Left forelimb (tissue), 1 donor: Measurements from ENCODE around the gene MPV17.
"Not testable (repeated sequence)": the region's sequence is repeated elsewhere in the genome, so short reads cannot be mapped to it uniquely, and the experiment has no call there.

Experiments
- DNase-seq: peaks from one replicate; pipeline ENCODE4 v3.0.0-alpha.2; 2018; ENCODE audit warnings: low spot score

MPV17 gene

DNA sequence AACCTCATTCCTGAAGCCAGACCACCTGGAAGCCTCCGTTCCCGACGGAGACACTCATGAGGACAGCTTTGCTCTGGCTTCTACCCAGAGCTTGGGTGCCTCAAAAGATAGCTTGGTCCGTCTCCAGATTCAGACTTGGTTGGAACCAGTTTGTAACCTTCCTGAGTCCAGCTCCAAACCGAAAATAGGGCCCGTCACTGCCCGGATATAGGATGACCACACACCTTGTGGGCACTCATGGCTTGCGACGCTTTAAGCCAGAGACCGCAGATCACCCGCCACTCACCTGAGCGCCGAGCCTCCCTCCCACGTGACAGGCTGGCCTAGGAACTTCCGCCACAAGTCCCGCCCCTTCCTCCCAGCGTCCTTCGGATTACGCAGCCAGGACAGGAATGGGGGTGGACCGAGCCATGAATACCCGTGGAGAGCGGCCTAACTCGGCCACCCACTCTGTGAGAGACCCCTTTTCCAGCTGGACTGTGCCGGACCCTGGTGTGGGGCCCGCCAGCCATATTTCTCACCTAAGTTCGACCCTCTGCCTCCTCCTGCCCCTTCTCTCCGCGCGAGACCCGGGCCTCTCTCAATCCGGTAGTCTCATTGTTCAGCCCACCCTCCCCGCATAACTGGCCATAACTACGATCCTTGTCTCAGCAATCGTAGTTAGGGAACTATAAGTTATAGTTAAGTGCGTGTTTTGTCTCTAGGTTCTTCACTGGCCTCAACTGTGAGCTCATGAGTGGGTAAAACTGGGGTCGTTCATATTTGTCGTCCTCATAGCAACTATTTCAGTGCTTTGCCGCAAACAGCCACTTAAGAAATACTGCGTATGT, at the start of gene MPV17:
Gene MPV17 (minus strand): TSS at position 332 of the 830 bp plus-strand sequence. CDS start 580 bp downstream, outside the sequence.
- peak; percentile 93 for DNase-seq

- no peak for DNase-seq
Observed at GRCh38 chr2:27370816-27371620, 48.1 kb upstream of the MPV17 start.

DNA sequence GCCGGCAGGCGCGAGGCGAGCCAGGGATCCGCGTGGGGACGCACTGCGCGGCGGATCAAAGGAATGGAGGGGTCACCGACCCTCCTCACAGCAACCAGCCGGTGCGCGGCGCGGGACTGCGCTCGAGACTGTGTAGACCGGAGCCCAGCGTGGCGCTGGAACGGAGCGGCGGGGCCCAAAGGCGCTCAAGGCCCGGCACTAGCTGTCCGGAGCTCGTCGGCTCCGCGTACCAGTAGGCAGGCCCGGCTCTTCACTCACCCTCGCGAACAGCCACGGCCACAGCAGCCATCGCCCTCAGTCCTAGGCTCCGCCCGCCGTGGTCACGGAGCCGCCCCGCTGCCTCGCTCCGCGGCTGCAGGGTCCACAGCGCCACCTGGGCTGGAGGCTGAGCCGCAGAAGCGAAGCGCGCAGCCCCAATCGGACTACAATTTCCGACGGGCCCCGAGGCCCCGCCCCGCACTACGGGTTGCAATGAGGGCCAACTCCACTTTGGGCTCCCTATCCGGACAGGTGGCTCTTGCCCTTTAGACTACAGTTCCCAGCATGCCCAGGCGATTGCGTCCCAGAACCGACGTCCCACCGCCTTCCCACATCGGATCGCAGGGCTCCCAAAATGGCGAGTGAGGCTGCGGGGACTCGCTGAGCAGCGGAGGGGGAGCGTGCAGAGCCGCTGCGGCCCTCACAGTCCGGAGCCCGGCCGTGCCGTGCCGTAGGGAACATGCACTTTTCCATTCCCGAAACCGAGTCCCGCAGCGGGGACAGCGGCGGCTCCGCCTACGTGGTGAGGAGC, 47.3 kb upstream of the MPV17 start, which contains the start of the genes EIF2B4 and SNX17:
Gene EIF2B4 (minus strand): TSS at position 313 of the 790 bp plus-strand sequence. CDS start 24 bp downstream, at position 289.
Gene SNX17 (plus strand): TSS at position 591 of the 790 bp plus-strand sequence. CDS start 128 bp downstream, at position 719.
- peak; percentile 100 for DNase-seq

DNA sequence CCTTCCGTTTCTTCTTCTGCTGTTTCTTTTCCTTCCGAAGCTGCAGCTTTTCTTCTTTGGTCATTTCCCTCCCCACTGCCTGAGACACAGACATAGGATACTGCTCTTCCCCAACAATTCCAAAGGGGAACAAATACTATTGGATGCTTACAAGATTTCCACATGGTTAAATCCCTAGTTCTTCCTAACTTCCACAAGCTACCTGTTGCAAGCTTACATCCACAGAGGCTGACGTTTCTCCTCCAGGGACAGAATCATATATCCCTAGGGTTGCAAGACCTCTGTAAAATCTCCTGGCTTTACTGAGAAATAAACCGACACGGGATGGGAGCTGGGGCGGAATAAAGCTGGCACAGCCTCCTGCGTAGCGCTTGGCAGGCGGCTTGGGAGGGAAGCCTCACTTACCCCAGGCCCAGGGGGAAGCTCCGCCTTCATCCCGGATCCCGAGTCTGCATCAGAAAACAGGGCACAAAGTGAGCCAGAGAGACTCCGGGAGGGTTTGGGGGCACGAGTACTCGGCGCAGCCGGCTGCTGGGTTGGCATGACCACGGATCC, 46.7 kb upstream of the MPV17 start:
- DNase-seq, result no peak

GRCh38 chr2:27363933-27364332, 41.0 kb upstream of the MPV17 start:
- no peak for DNase-seq

DNA sequence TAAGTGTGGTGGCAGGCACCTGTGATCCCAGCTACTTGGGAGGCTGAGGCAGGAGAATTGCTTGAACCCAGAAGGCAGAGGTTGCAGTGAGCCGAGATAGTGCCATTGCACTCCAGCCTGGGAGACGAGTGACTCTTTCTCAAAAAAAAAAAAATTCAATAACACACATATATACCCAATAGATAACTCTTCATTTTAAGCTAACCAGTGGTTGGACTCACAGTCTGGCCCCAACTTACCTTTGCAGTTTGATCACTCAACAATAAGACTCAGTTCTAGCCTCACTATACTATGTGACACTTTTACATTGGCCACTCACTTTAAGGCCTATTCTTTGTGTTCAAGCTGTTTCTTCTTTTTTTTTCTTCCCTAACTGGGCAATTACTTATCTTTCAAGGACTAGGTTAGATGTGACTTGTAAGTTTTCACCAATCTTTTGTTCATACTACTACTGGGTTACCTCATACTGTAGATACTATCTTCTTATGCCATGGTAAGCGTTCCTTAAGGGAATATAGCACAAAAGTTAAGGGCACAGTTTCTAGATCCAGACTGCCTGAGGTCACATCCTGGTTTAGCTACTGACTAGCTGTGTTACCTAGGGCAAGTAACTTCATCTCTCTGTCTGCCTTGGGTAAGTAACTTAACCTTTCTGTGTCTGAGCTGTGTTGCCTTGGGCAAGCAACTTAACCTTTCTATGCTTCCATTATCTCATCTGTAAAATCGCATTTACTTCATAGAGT, 40.0 kb upstream of the MPV17 start:
- no peak for DNase-seq

DNA sequence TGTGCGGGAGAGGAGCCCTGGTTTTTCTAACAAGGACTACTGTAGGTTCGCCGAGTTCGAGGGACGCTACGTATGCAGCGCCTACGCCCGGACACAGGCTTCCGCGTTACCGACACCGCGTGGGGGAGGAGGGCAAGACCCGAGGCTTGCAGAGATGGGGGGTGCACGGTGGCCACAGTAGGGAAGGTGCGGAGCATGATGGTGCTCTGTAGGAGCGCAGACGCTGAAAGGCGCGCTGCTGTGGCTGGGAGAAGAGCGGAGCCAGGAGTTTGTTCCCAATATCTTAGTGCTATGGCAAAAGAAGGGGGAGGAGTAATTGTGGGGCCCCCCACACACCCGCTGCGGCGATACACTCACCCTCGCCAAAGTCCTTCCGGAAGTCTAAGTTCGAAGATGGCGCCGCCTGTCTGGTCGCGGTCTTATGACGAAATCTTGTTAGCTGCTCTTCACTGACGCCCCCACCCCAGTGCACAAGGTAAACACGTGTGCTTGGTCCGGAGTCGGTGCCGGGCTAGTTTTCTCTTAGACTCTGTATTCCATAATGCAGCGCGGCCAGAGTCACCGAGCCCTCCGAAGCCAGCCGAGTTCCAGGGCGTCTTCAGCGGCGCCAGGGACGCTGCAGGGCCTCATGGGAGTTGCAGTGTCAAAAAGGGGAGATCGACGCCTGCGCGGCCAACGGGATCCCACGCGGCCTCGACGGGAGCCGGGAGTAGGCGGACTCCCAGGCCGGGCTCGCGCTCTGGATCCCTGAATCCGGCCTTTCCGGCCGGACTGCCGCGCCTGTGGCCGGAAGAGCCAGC, 33.7 kb upstream of the MPV17 start, which contains the start of gene GTF3C2:
Gene GTF3C2 (minus strand): TSS at position 383 of the 800 bp plus-strand sequence. CDS start 13,210 bp downstream, outside the sequence.
- DNase-seq, result peak; percentile 97

DNA sequence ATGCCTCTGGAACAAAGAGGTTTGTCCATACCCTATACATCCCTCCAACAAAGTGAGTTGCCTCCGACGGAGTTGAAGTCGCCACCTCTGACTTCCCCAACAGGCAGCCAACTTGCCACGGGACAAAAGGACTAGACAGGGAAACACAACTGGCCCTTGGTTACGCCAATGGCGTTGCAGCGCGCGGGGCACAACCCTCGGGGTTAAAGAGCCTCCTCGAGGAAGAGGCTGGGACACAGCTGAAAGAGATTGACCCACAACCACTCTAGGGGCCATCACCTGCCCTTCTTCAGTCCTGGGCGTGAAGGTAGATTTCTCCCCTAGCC, 33.1 kb upstream of the MPV17 start:
- peak; percentile 67 for DNase-seq

GRCh38 chr2:27354597-27354927, 31.7 kb upstream of the MPV17 start:
- no peak for DNase-seq

DNA sequence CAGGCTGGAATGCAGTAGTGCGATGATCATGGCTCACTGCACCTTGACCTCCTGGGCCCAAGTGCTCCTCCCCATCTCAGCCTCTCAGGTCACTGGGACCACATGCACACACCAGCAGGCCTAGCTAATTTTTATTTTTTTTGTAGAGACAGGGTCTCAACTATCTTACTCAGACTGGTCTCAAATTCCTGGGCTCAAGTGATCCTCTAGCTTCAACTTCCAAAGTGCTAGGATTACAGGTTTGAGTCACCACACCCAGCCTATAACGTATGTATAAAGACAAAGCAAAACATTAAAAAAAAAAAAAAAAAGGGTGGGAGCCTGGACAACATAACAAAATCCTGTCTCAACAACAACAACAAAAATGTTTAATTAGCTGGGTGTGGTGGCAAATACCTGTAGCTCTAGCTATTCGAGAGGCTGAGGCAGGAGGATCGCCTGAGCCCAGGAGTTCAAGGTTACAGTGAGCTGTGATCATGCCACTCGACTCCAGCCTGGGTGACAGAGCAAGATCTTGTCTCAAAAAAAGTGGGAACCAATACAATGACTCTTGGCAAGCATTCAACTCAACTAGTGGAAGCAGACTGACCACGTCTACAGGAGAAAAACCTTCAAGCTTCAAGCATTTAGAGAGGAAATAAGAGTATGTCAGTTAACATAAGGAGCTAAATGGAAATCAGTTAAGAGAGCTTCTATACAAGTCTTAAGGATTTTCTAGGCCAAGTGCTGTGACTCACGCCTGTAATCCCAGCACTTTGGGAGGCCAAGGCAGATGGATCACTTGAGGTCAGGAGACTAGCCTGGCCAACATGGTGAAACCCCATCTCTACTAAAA, 31.1 kb upstream of the MPV17 start:
- no peak for DNase-seq

GRCh38 chr2:27353386-27353761, 30.5 kb upstream of the MPV17 start:
- not testable (repeated sequence) for DNase-seq

GRCh38 chr2:27351802-27352598, 29.1 kb upstream of the MPV17 start:
- no peak for DNase-seq

DNA sequence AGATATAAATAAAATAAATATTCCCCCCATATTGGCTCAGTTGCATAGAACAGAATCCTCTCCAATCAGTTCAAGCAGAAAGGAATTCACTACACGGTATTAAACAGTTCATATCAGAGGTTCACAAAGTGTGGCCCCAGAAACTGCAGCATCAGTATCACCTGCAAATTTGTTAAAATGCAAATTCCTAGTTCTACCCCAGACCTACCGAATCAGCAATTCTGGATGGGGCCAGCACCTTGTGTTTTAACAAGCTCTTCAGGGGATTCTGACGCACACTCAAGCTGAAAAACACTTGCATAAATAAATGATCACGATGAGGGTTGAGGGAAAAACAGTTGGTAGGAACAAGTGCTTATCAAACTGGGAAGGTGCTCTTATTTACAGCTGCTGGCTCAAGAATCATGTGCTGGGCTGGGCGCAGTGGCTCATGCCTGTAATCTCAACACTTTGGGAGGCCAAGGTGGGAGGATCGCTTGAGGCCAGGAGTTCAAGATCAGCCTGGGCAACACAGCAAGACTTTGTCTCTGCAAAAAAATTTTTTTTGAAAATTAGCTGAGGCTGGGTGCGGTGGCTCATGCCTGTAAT, 27.3 kb upstream of the MPV17 start:
- DNase-seq, result no peak

DNA sequence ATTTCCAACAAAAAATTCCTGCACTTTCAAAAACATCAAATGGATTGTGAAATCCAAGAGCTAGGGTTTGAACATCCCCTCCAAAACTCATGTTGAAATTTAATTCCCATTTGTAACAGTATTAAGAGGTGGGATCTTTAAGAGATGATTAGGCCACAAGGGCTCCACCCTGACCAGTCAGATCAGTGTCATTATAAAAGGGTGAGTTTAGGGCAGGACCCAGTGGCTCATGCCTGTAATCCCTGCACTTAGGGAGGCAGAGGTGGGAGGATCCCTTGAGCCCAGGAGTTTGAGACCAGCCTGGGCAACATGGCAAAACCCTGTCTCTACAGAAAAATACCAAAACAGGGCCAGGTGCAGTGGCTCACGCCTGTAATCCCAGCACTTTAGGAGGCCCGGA, 24.7 kb upstream of the MPV17 start:
- no peak for DNase-seq

DNA sequence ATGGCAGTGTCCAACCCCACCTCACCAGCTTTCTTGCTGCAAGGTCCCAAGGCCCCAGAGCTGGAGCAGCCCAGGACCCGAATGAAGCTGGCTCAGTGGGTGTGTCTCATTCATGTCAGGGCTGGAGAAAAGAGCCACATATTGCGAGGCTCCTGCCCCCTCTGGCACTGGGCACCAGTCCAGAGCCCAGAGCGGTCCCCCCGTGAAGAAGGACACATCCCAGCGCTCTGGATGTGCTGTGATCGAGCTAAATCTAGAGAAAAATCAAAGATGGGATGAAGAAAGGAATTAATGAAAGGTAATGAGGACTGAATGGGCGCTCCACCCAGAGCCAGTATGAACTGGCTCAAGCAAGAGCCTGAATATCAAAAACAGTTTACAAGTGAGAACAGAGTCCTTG, 13.3 kb upstream of the MPV17 start:
- no peak for DNase-seq

DNA sequence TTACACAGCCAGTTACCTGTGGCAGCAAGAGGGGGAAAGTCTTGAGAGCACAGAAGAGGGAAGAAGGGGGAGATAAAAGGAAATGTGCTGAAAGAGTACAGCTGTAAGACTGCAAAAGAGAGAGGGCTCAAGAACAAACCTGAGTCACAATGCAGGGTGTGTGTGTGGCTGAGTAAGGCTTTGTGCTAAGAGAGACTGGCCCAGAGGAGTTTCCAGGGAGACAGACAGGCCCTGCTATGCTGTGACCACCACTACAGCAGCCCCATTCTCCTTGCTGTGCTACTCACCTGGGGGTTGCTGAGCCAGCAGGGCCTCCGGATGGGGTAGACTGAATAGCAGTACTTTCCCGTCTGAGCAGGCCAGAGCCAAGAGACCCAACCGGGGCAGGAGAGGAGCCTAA, 12.4 kb upstream of the MPV17 start:
- DNase-seq, result no peak

- DNase-seq, result no peak
Observed at GRCh38 chr2:27324720-27325119, 1.8 kb upstream of the MPV17 start.

GRCh38 chr2:27323596-27324285, 844 bp upstream of the MPV17 start:
- DNase-seq, result no peak
